Effector memory CD8-positive, alpha-beta T cell (primary cell): ENCODE data around the gene KIT.

Source experiments
- ATAC-seq: fragments of 150-1000 bp; cut with Tn5 transposase; replicated peaks from 2 replicates; pipeline ENCODE4 v1.10.0; 2021; ENCODE audit warnings: mild to moderate bottlenecking, moderate library complexity
- DNase-seq, 3 experiments: peaks; one replicate each; pipeline ENCODE4 v3.0.0; 2021
- H3K27ac Mint-ChIP-seq, 2 donors: one replicate each; pipeline ENCODE4 v1.8.0; 2022; ENCODE audit warnings: mild to moderate bottlenecking in 2 of 2, mixed read lengths in 2 of 2, moderate library complexity in 2 of 2
- H3K27me3 Mint-ChIP-seq, 2 donors: one replicate each; pipeline ENCODE4 v1.8.0; 2022; ENCODE audit warnings: mixed read lengths in 2 of 2
- H3K36me3 Mint-ChIP-seq: one replicate; pipeline ENCODE4 v1.8.0; 2022; ENCODE audit warnings: mild to moderate bottlenecking, moderate library complexity, mixed read lengths; ENCODE audit not compliant: insufficient read depth
- H3K4me1 Mint-ChIP-seq, 2 donors: one replicate each; pipeline ENCODE4 v1.8.0; 2022; ENCODE audit warnings: low read depth in 2 of 2, mixed read lengths in 2 of 2
- H3K4me3 Mint-ChIP-seq, 2 donors: one replicate each; pipeline ENCODE4 v1.8.0; 2022; ENCODE audit warnings: mild to moderate bottlenecking in 2 of 2, mixed read lengths in 2 of 2, moderate library complexity in 2 of 2
- H3K9me3 Mint-ChIP-seq, 2 donors: one replicate each; pipeline ENCODE4 v1.8.0; 2022; ENCODE audit warnings: mixed read lengths in 2 of 2

Gene KIT

DNA sequence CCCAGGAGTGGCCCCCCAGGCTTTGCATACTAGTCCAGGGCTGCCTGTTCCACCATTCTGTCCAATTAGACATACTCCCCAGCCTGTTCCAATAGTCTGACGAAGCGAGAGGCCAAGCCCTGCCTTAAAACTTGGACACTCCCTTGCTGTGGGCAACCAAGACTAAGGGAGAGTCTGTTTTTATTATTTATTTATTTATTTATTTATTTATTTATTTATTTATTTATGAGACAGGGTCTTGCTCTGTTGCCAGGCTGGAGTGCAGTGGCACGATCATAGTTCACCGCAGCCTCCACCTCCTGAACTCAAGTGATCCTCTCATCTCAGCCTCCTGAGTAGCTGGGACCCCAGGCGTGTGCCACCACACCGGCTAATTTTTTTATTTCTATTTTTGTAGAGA lies 6.6 kb downstream of the KIT start:
- ATAC-seq (no peak), DNase-seq (no peak)
- Mint-ChIP-seq H3K9me3 (peaks cover 0 to 4% of the 10 kb centered on the region in 2 donors), H3K4me1 (peaks cover 1 to 6% of the 10 kb centered on the region in 2 donors), H3K4me3 (no peak overlapping the region), H3K36me3 (no peaks in the 10 kb centered on the region), H3K27ac (no peak overlapping the region), H3K27me3 (peaks cover 26 to 33% of the 10 kb centered on the region in 2 donors)

DNA sequence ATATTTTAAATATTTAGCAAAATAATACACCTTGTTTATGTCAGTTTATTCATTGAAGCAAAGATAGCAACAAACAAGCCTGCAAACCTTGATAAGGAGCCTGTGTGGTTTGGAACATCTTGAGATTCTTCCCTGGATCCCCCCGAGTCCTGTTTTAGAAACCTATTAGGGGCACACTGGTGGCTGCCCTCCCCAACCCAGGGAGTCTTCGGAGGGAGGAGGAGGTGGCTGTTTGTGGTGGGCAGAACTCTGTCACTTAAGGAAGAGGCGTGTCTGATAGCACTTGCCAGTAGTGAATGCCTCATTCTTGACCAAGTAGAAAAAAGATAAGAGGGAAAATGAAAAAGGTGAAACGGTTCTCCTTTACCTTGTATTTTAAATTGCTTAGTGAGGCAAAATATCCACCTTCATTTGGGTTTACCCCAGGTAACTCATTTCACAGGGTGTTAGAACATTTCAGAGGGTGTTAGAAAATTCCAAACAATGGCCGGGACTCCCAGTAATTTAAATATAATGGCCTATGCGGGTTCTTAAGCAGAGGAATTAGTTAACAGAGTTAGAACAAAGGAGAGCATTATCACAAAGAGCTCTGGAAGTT lies 10.4 kb downstream of the KIT start:
- no peak overlapping the region for H3K27ac Mint-ChIP-seq
- DNase-seq, result no peak
- no peaks in the 10 kb centered on the region for H3K36me3 Mint-ChIP-seq
- peaks cover 0 to 4% of the 10 kb centered on the region in 2 donors for H3K9me3 Mint-ChIP-seq
- H3K4me1 Mint-ChIP-seq, result no peaks in the 10 kb centered on the region
- peaks cover 4 to 20% of the 10 kb centered on the region in 2 donors for H3K27me3 Mint-ChIP-seq
- ATAC-seq, result no peak
- no peak overlapping the region for H3K4me3 Mint-ChIP-seq

- Mint-ChIP-seq H3K4me1 (no peaks in the 10 kb centered on the region), H3K27me3 (peaks cover 4 to 20% of the 10 kb centered on the region in 2 donors), H3K4me3 (no peak overlapping the region), H3K27ac (no peak overlapping the region), H3K36me3 (no peaks in the 10 kb centered on the region), H3K9me3 (peaks cover 0 to 5% of the 10 kb centered on the region in 2 donors)
- DNase-seq (no peak), ATAC-seq (no peak)
These were observed 12.1 kb downstream of the KIT start for GRCh38 chr4:54669831-54670230.

DNA sequence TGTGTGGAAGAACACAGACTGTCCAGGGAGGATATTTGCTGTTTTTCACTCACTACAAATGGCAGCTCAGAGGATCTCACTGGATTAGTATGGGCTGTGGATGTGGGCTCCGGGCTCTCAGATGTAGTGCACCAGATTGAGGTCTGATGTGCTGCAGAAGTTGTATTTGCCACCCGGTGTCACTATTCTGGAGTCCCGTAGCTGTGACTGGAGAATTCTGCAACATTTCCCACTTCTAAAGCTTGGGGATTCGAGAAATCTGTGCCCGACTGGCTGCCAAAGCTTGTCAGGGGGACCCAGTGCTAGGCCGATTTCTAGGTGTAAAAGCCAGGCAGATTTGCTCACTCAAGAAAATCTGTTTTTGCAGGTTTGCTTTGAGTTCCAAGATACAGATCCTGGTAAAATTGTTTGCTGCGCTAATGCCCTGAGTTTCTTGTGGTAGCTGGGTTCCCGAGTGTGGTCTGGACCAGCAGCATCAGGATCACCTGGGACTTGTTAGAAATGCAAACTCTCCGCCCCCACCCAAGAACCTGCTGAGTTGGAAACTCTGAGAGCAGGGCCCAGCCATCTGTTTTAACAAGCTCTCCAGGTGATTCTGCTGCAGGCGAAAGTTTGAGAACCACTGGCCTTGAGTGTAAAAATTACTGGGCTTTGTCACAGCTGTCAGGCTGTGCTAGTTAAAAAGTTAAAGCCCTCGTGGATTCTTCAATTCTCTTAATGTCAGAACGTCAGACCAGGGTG lies 18.1 kb downstream of the KIT start:
- Mint-ChIP-seq H3K9me3 (peaks cover 0 to 1% of the 10 kb centered on the region in 2 donors), H3K4me1 (no peaks in the 10 kb centered on the region), H3K4me3 (no peak overlapping the region), H3K36me3 (no peaks in the 10 kb centered on the region), H3K27ac (no peak overlapping the region), H3K27me3 (peaks cover 0 to under 1% of the 10 kb centered on the region in 2 donors)
- DNase-seq (no peak), ATAC-seq (no peak)

- Mint-ChIP-seq H3K27ac (no peak overlapping the region), H3K4me3 (no peak overlapping the region), H3K9me3 (peaks cover 0 to 1% of the 10 kb centered on the region in 2 donors), H3K4me1 (no peaks in the 10 kb centered on the region), H3K36me3 (no peaks in the 10 kb centered on the region), H3K27me3 (no peaks in the 10 kb centered on the region)
- no peak for ATAC-seq
- no peak for DNase-seq
These were observed 18.9 kb downstream of the KIT start for GRCh38 chr4:54676658-54677057.

DNA sequence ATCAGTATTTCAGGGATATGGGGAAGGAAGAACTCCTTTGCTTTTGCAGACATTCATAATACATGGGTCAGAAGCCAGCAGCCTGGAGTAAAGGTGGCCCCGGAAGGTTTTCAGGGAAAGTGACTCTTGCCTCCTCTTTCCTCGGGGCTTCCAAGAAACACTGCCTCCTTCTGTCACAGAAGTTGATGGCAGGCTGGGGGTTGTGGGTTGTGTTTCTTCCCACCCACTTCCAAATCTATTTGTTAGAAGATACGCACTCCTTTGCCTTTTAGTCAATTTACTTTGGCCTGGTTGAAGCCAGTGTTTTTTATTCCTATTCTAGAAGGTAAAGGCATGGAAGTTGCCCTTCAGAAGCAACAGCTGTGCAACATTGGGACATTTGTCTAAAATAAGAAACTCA lies 19.7 kb downstream of the KIT start:
- ATAC-seq (no peak), DNase-seq (no peak)
- no peak overlapping the region for H3K4me3 Mint-ChIP-seq
- no peaks in the 10 kb centered on the region for H3K27me3 Mint-ChIP-seq
- H3K27ac Mint-ChIP-seq, result no peak overlapping the region
- peaks cover 0 to 1% of the 10 kb centered on the region in 2 donors for H3K9me3 Mint-ChIP-seq
- H3K36me3 Mint-ChIP-seq, result no peaks in the 10 kb centered on the region
- no peaks in the 10 kb centered on the region for H3K4me1 Mint-ChIP-seq

- ATAC-seq (no peak), DNase-seq (no peak)
- no peak overlapping the region for H3K27ac Mint-ChIP-seq
- no peaks in the 10 kb centered on the region for H3K4me1 Mint-ChIP-seq
- H3K36me3 Mint-ChIP-seq, result no peaks in the 10 kb centered on the region
- peaks cover 0 to 1% of the 10 kb centered on the region in 2 donors for H3K9me3 Mint-ChIP-seq
- H3K4me3 Mint-ChIP-seq, result no peak overlapping the region
- no peaks in the 10 kb centered on the region for H3K27me3 Mint-ChIP-seq
These were observed 20.3 kb downstream of the KIT start for GRCh38 chr4:54677853-54678650.

DNA sequence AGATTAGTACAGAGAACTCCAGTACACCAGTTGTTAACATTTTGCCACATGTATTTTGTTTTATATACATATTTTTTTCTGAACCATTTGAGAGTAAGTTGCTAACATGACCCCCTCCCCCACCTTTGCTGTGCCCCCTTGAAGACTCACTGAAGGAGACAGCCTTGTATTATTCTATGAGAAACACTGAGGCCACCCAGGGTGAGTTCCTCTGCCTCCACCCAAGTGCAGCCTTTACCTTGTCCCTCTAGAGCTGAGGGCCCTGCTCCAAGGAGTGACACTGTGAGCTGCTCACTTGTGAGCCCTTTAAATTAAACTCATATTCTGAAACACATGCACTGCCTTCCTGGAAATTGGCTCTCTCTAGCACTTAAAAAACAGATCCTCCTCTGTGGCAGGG lies 21.1 kb downstream of the KIT start:
- Mint-ChIP-seq H3K9me3 (peaks cover 0 to 3% of the 10 kb centered on the region in 2 donors), H3K36me3 (no peaks in the 10 kb centered on the region), H3K4me1 (peaks cover 0 to 4% of the 10 kb centered on the region in 2 donors), H3K27ac (no peak overlapping the region), H3K27me3 (no peaks in the 10 kb centered on the region), H3K4me3 (no peak overlapping the region)
- ATAC-seq (no peak), DNase-seq (no peak)

- Mint-ChIP-seq H3K4me3 (no peak overlapping the region), H3K9me3 (peaks cover 0 to 3% of the 10 kb centered on the region in 2 donors), H3K27ac (no peak overlapping the region), H3K4me1 (peaks cover 0 to 11% of the 10 kb centered on the region in 2 donors), H3K27me3 (no peaks in the 10 kb centered on the region), H3K36me3 (no peaks in the 10 kb centered on the region)
- no peak for DNase-seq
- no peak for ATAC-seq
These were observed 22.1 kb downstream of the KIT start for GRCh38 chr4:54679813-54680212.

- Mint-ChIP-seq H3K4me1 (peaks cover 0 to 32% of the 10 kb centered on the region in 2 donors), H3K27me3 (no peaks in the 10 kb centered on the region)
- peak; percentile 79 for ATAC-seq
These were observed 26.0 kb downstream of the KIT start for GRCh38 chr4:54683616-54684346.

GRCh38 chr4:54685810-54686209 lies 28.1 kb downstream of the KIT start:
- H3K4me1 Mint-ChIP-seq, result peaks cover 0 to 32% of the 10 kb centered on the region in 2 donors
- no peak for ATAC-seq
- H3K27ac Mint-ChIP-seq, result no peak overlapping the region
- no peak overlapping the region for H3K4me3 Mint-ChIP-seq
- H3K27me3 Mint-ChIP-seq, result no peaks in the 10 kb centered on the region
- DNase-seq, result no peak
- peaks cover 0 to 6% of the 10 kb centered on the region in 2 donors for H3K9me3 Mint-ChIP-seq
- no peaks in the 10 kb centered on the region for H3K36me3 Mint-ChIP-seq

More at GRCh38 chr4:54683616-54684346, 26.0 kb downstream of the KIT start:
- peak overlapping the region in 1 of 2 donors; percentile 61 for H3K27ac Mint-ChIP-seq
- DNase-seq, result peak in 2 of 3 experiments; percentile 46 to 55
- no peaks in the 10 kb centered on the region for H3K36me3 Mint-ChIP-seq
- peaks cover 0 to 6% of the 10 kb centered on the region in 2 donors for H3K9me3 Mint-ChIP-seq
- peak overlapping the region in 1 of 2 donors; percentile 54 for H3K4me3 Mint-ChIP-seq

DNA sequence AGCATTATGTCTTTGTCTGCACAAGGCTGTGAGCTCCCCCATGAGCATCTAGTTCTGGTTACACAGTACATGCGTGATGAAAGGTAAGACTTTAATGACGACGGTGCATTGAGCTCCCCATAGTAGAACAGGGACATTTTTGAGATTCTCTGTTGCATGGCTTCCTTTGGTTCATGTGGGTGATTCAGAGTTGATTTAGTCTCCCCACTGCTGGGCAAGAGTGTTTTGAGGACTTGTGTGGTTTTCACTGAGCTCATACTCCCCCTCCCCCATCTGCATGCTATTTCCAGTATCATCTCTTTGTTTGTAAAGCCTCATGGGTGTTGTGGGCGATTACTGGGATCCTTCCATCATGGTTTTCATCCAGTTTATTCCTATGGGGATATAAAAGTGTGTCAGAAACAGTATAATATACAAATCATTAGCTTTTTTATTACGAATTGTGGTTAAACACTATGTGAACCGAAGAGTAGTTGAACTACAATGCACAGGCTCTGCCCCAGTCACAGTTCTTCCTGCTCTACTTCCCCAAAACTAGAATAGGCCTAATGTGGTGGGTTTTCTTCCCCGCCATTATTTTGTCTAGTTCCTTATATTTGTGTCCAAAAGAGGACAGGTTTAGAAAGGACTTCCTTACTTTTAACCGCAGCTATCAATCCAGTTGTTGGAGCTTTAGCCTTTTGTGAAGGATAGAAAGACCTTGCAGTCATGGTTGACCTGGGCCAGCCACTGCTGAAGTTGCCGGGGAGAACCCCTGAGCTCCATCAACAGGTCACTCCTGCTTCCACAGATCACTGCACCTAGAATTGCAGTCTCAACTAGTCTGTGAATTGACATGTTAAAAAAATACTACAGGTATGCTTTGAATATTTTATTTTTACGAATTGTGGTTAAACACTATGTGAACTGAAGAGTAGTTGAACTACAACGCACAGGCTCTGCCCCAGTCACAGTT lies 30.4 kb downstream of the KIT start:
- Mint-ChIP-seq H3K27ac (peak overlapping the region in 1 of 2 donors; percentile 54), H3K27me3 (no peaks in the 10 kb centered on the region), H3K9me3 (peaks cover 0 to 6% of the 10 kb centered on the region in 2 donors), H3K36me3 (no peaks in the 10 kb centered on the region), H3K4me1 (peaks cover 0 to 32% of the 10 kb centered on the region in 2 donors), H3K4me3 (peak overlapping the region in 1 of 2 donors; percentile 49)
- DNase-seq, result peak in 1 of 3 experiments; percentile 6
- peak; percentile 65 for ATAC-seq
